GM23338 (cell line): ENCODE measurements around the gene DCAF17. TPM values are rescaled to one million over a fixed set of nuclear protein-coding genes. Genes with fewer than 3 reads are reported as not detected.

Experiments
- ATAC-seq: fragments of 200-7000 bp; cut with Tn5 transposase; 3 replicates; pipeline ENCODE4 v1.9.1; 2020
- DNase-seq: peaks from one replicate; pipeline ENCODE4 v3.0.0-alpha.2; 2015; ENCODE audit warnings: low spot score
- H2AFZ ChIP-seq: fragments of 200-600 bp; sonication (generic); 2 replicates; pipeline ENCODE4 v1.8.0; 2016; ENCODE audit warnings: antibody characterized with exemption, mild to moderate bottlenecking, moderate library complexity
- H3F3A ChIP-seq: fragments of 200-600 bp; sonication (generic); replicated peaks from 2 replicates; pipeline ENCODE4 v1.8.0; 2017; ENCODE audit warnings: antibody characterized with exemption, mixed run types, low read depth
- H3K27ac ChIP-seq: fragments of 200-600 bp; sonication (generic); 2 replicates; pipeline ENCODE4 v1.6.1; 2016; ENCODE audit warnings: low read depth
- H3K27me3 ChIP-seq: fragments of 200-600 bp; sonication (generic); 2 replicates; pipeline ENCODE4 v1.8.0; 2016; ENCODE audit warnings: mild to moderate bottlenecking, mixed run types, moderate library complexity; ENCODE audit not compliant: insufficient read depth
- H3K36me3 ChIP-seq: fragments of 200-600 bp; sonication (generic); 2 replicates; pipeline ENCODE4 v1.8.0; 2016; ENCODE audit warnings: mild to moderate bottlenecking; ENCODE audit not compliant: insufficient read depth
- H3K4me1 ChIP-seq: fragments of 200-600 bp; sonication (generic); 2 replicates; pipeline ENCODE4 v1.8.0; 2016; ENCODE audit warnings: mild to moderate bottlenecking, moderate library complexity; ENCODE audit not compliant: insufficient read depth
- H3K4me2 ChIP-seq: fragments of 200-600 bp; sonication (generic); 2 replicates; pipeline ENCODE4 v1.7.1; 2017; ENCODE audit warnings: mixed run types
- H3K4me3 ChIP-seq: fragments of 200-600 bp; sonication (generic); 2 replicates; pipeline ENCODE4 v1.6.1; 2016; ENCODE audit warnings: mixed run types
- H3K79me2 ChIP-seq: fragments of 200-600 bp; sonication (generic); replicated peaks from 2 replicates; pipeline ENCODE4 v1.8.0; 2017; ENCODE audit warnings: mild to moderate bottlenecking; ENCODE audit not compliant: insufficient read depth
- H3K9me2 ChIP-seq: fragments of 200-600 bp; sonication (generic); 2 replicates; pipeline ENCODE4 v1.8.0; 2017; ENCODE audit not compliant: insufficient read depth
- H4K20me1 ChIP-seq: fragments of 200-600 bp; sonication (generic); replicated peaks from 2 replicates; pipeline ENCODE4 v1.8.0; 2017; ENCODE audit warnings: mild to moderate bottlenecking; ENCODE audit not compliant: insufficient read depth
- H3K27ac Mint-ChIP-seq: 2 replicates; pipeline ENCODE4 v1.8.0; 2020; ENCODE audit warnings: inconsistent platforms, mild to moderate bottlenecking, moderate library complexity, mixed read lengths
- H3K27me3 Mint-ChIP-seq: 3 replicates; pipeline ENCODE4 v1.8.0; 2022; ENCODE audit warnings: low read depth, mild to moderate bottlenecking, moderate library complexity, mixed read lengths, inconsistent platforms; ENCODE audit not compliant: insufficient read depth, poor library complexity
- H3K36me3 Mint-ChIP-seq: 3 replicates; pipeline ENCODE4 v1.8.0; 2021; ENCODE audit warnings: low read depth, mild to moderate bottlenecking, inconsistent platforms, moderate library complexity, mixed read lengths
- H3K4me1 Mint-ChIP-seq: 3 replicates; pipeline ENCODE4 v1.8.0; 2020; ENCODE audit warnings: mild to moderate bottlenecking, inconsistent platforms, mixed read lengths
- H3K4me3 Mint-ChIP-seq: 3 replicates; pipeline ENCODE4 v1.8.0; 2021; ENCODE audit warnings: moderate library complexity, mild to moderate bottlenecking, inconsistent platforms, mixed read lengths
- H3K9me3 Mint-ChIP-seq: 3 replicates; pipeline ENCODE4 v1.8.0; 2020; ENCODE audit warnings: moderate library complexity, mild to moderate bottlenecking, inconsistent platforms, mixed read lengths
- CREB1 ChIP-seq: fragments of 250-450 bp; sonication (Bioruptor Pico); IDR thresholded peaks from 2 replicates; pipeline ENCODE4 v1.5.0; 2020; ENCODE audit warnings: low read depth, mild to moderate bottlenecking, moderate library complexity
- CTCF ChIP-seq, 2 experiments: fragments of 200-600 bp in 1 of 2; sonication (generic) in 1 of 2; conservative IDR thresholded peaks; 2 replicates each; pipeline versions ENCODE4 v1.5.1 to v1.6.1; 2016 to 2017; ENCODE audit warnings: antibody characterized with exemption in 2 of 2, low read depth in 2 of 2, mild to moderate bottlenecking in 2 of 2, moderate library complexity in 1 of 2
- ETS1 ChIP-seq: IDR thresholded peaks from 2 replicates; pipeline ENCODE4 v1.6.1; 2016; ENCODE audit warnings: antibody characterized with exemption
- EZH2 ChIP-seq: fragments of 200-600 bp; sonication (generic); IDR thresholded peaks from one replicate; pipeline ENCODE4 v1.8.0; 2017; ENCODE audit warnings: antibody characterized with exemption, mild to moderate bottlenecking, low read depth; ENCODE audit not compliant: unreplicated experiment
- EZH2phosphoT487 ChIP-seq: fragments of 200-600 bp; sonication (generic); IDR thresholded peaks from one replicate; pipeline ENCODE4 v1.8.1; 2018; ENCODE audit warnings: antibody characterized with exemption; ENCODE audit not compliant: unreplicated experiment
- JUNB ChIP-seq: IDR thresholded peaks from one replicate; pipeline ENCODE4 v1.6.1; 2016; ENCODE audit warnings: antibody characterized with exemption; ENCODE audit not compliant: unreplicated experiment
- NANOG ChIP-seq: IDR thresholded peaks from 2 replicates; pipeline ENCODE4 v1.6.1; 2016; ENCODE audit warnings: antibody characterized with exemption, borderline replicate concordance
- POLR2AphosphoS5 ChIP-seq: IDR thresholded peaks from 2 replicates; pipeline ENCODE4 v1.6.1; 2016; ENCODE audit warnings: antibody characterized with exemption, low read depth
- REST ChIP-seq: IDR thresholded peaks from one replicate; pipeline ENCODE4 v1.6.1; 2018; ENCODE audit warnings: antibody characterized with exemption; ENCODE audit not compliant: unreplicated experiment
- STAT1 ChIP-seq: IDR thresholded peaks from one replicate; pipeline ENCODE4 v1.6.1; 2016; ENCODE audit warnings: antibody characterized with exemption; ENCODE audit not compliant: unreplicated experiment
- ZNF114 ChIP-seq: fragments of 250-450 bp; sonication (Bioruptor Pico); IDR thresholded peaks from 2 replicates; pipeline ENCODE4 v1.5.0; 2020; ENCODE audit warnings: mild to moderate bottlenecking, moderate library complexity
- long read RNA-seq: library from polyadenylated mRNA; unstranded; transcript quantifications from one replicate; pipeline ENCODE4 v2.0.0, GENCODE V29; 2020; ENCODE audit not compliant: unreplicated experiment
- polyA plus RNA-seq: library from polyadenylated mRNA; unstranded; fragments of >200 nt; fragmentation: Nextera tagmentation; extraction: Ambion mirVana; gene quantifications from 2 replicates; pipeline ENCODE4 v1.2.1, GENCODE V29; 2016
- total RNA-seq: library from RNA; depleted of rRNA; stranded (reverse); fragments of >200 nt; shearing (Covaris generic); gene quantifications from 2 replicates; pipeline ENCODE4 v1.2.3, GENCODE V29; 2014; rRNA removed

Gene DCAF17
- total RNA-seq (34.3 and 37.3 TPM in 2 replicates), polyA plus RNA-seq (10.9 and 11.0 TPM in 2 replicates)
- long read RNA-seq, partial matches to known transcripts: 5 of 8 reads
- long read RNA-seq, other reads (novel, unspliced or antisense): 3 of 8 reads

GRCh38 chr2:171434013-171434989, at the start of gene DCAF17:
Gene DCAF17, plus strand, starts transcription at chr2:171434226. Its CDS starts 352 bp downstream, at chr2:171434578.
- H2AFZ ChIP-seq: peak within 1 kb of the TSS; percentile 83
- H4K20me1 ChIP-seq: no peaks in the 10 kb centered on the region
- H3K27me3 ChIP-seq: no peaks in the 10 kb centered on the region
- peak within 1 kb of the TSS; percentile 83 for H3K4me3 Mint-ChIP-seq
- H3K27me3 Mint-ChIP-seq: peaks cover 6% of the 10 kb centered on the region
- peak within 1 kb of the TSS; percentile 97 for H3K4me2 ChIP-seq
- peaks cover 7% of the 10 kb centered on the region for H3F3A ChIP-seq
- TF ChIP-seq ZNF114 (0 out of 2 replicates have a peak, but pooled peaks have one; percentile 55), NANOG (no peak), POLR2AphosphoS5 (peak; percentile 66; the same call in 1 of the 2 replicates), EZH2 (no peak), EZH2phosphoT487 (no peak), CREB1 (CRISPR knock-in tag) (0 out of 2 replicates have a peak, but pooled peaks have one; percentile 12), ETS1 (peak; percentile 94)
- peaks cover 18% of the 10 kb centered on the region for H3K4me1 ChIP-seq
- peaks cover 30% of the 10 kb centered on the region for H3K36me3 ChIP-seq
- no peaks in the 10 kb centered on the region for H3K9me2 ChIP-seq
- DNase-seq (peak; percentile 98), ATAC-seq (peak; percentile 95)
- H3K4me3 ChIP-seq: peak within 1 kb of the TSS; percentile 59
- peak within 1 kb of the TSS; percentile 100 for H3K27ac ChIP-seq
- peaks cover 83% of the 10 kb centered on the region for H3K79me2 ChIP-seq
- peak within 1 kb of the TSS; percentile 97 for H3K27ac Mint-ChIP-seq
- peaks cover 24% of the 10 kb centered on the region for H3K4me1 Mint-ChIP-seq
- H3K36me3 Mint-ChIP-seq: peaks cover 85% of the 10 kb centered on the region
- H3K9me3 Mint-ChIP-seq: peaks cover 30% of the 10 kb centered on the region

GRCh38 chr2:171386627-171387026, 47.4 kb upstream of the DCAF17 start:
- no peak overlapping the region; the same call in 2 of the 3 replicates for H3K4me3 Mint-ChIP-seq
- H4K20me1 ChIP-seq: no peaks in the 10 kb centered on the region
- peak overlapping the region; percentile 44; the same call in 1 of the 2 replicates for H2AFZ ChIP-seq
- peaks cover 6% of the 10 kb centered on the region for H3K27me3 Mint-ChIP-seq
- no peaks in the 10 kb centered on the region for H3K9me2 ChIP-seq
- H3K4me1 Mint-ChIP-seq: peaks cover 42% of the 10 kb centered on the region
- H3K27ac ChIP-seq: peak overlapping the region; percentile 79
- H3K36me3 Mint-ChIP-seq: peaks cover 17% of the 10 kb centered on the region
- H3K9me3 Mint-ChIP-seq: peaks cover 6% of the 10 kb centered on the region
- DNase-seq (peak; percentile 67), ATAC-seq (peak; percentile 74)
- H3K4me1 ChIP-seq: peaks cover 48% of the 10 kb centered on the region
- H3K36me3 ChIP-seq: 0 out of 2 replicates have a peak, but pooled peaks cover 3% of the 10 kb centered on the region
- H3K4me3 ChIP-seq: peak overlapping the region; percentile 35; the same call in 1 of the 2 replicates
- H3K79me2 ChIP-seq: peaks cover 45% of the 10 kb centered on the region
- H3K4me2 ChIP-seq: peak overlapping the region; percentile 63
- no peaks in the 10 kb centered on the region for H3K27me3 ChIP-seq
- TF ChIP-seq JUNB (no peak), POLR2AphosphoS5 (no peak), STAT1 (no peak), EZH2 (no peak), NANOG (no peak), CTCF (conservative IDR thresholded peaks at IDR 0.05; ENCODE audit: low read depth in 2 of 2) (no peak), REST (no peak)
- peaks cover 11% of the 10 kb centered on the region for H3F3A ChIP-seq
- peak overlapping the region; percentile 42; the same call in 1 of the 2 replicates for H3K27ac Mint-ChIP-seq
